GM23338 (cell line): Measurements from ENCODE around the gene MED27. TPM values are rescaled to one million over a fixed set of nuclear protein-coding genes. Genes with fewer than 3 reads are reported as not detected.

Experiments used
- ATAC-seq: fragments of 200-7000 bp; cut with Tn5 transposase; 3 replicates; pipeline ENCODE4 v1.9.1; 2020
- DNase-seq: peaks from one replicate; pipeline ENCODE4 v3.0.0-alpha.2; 2015; ENCODE audit warnings: low spot score
- H2AFZ ChIP-seq: fragments of 200-600 bp; sonication (generic); 2 replicates; pipeline ENCODE4 v1.8.0; 2016; ENCODE audit warnings: antibody characterized with exemption, mild to moderate bottlenecking, moderate library complexity
- H3F3A ChIP-seq: fragments of 200-600 bp; sonication (generic); replicated peaks from 2 replicates; pipeline ENCODE4 v1.8.0; 2017; ENCODE audit warnings: antibody characterized with exemption, mixed run types, low read depth
- H3K27ac ChIP-seq: fragments of 200-600 bp; sonication (generic); 2 replicates; pipeline ENCODE4 v1.6.1; 2016; ENCODE audit warnings: low read depth
- H3K27me3 ChIP-seq: fragments of 200-600 bp; sonication (generic); 2 replicates; pipeline ENCODE4 v1.8.0; 2016; ENCODE audit warnings: mild to moderate bottlenecking, mixed run types, moderate library complexity; ENCODE audit not compliant: insufficient read depth
- H3K36me3 ChIP-seq: fragments of 200-600 bp; sonication (generic); 2 replicates; pipeline ENCODE4 v1.8.0; 2016; ENCODE audit warnings: mild to moderate bottlenecking; ENCODE audit not compliant: insufficient read depth
- H3K4me1 ChIP-seq: fragments of 200-600 bp; sonication (generic); 2 replicates; pipeline ENCODE4 v1.8.0; 2016; ENCODE audit warnings: mild to moderate bottlenecking, moderate library complexity; ENCODE audit not compliant: insufficient read depth
- H3K4me2 ChIP-seq: fragments of 200-600 bp; sonication (generic); 2 replicates; pipeline ENCODE4 v1.7.1; 2017; ENCODE audit warnings: mixed run types
- H3K4me3 ChIP-seq: fragments of 200-600 bp; sonication (generic); 2 replicates; pipeline ENCODE4 v1.6.1; 2016; ENCODE audit warnings: mixed run types
- H3K79me2 ChIP-seq: fragments of 200-600 bp; sonication (generic); replicated peaks from 2 replicates; pipeline ENCODE4 v1.8.0; 2017; ENCODE audit warnings: mild to moderate bottlenecking; ENCODE audit not compliant: insufficient read depth
- H3K9me2 ChIP-seq: fragments of 200-600 bp; sonication (generic); 2 replicates; pipeline ENCODE4 v1.8.0; 2017; ENCODE audit not compliant: insufficient read depth
- H4K20me1 ChIP-seq: fragments of 200-600 bp; sonication (generic); replicated peaks from 2 replicates; pipeline ENCODE4 v1.8.0; 2017; ENCODE audit warnings: mild to moderate bottlenecking; ENCODE audit not compliant: insufficient read depth
- H3K27ac Mint-ChIP-seq: 2 replicates; pipeline ENCODE4 v1.8.0; 2020; ENCODE audit warnings: inconsistent platforms, mild to moderate bottlenecking, moderate library complexity, mixed read lengths
- H3K27me3 Mint-ChIP-seq: 3 replicates; pipeline ENCODE4 v1.8.0; 2022; ENCODE audit warnings: low read depth, mild to moderate bottlenecking, moderate library complexity, mixed read lengths, inconsistent platforms; ENCODE audit not compliant: insufficient read depth, poor library complexity
- H3K36me3 Mint-ChIP-seq: 3 replicates; pipeline ENCODE4 v1.8.0; 2021; ENCODE audit warnings: low read depth, mild to moderate bottlenecking, inconsistent platforms, moderate library complexity, mixed read lengths
- H3K4me1 Mint-ChIP-seq: 3 replicates; pipeline ENCODE4 v1.8.0; 2020; ENCODE audit warnings: mild to moderate bottlenecking, inconsistent platforms, mixed read lengths
- H3K4me3 Mint-ChIP-seq: 3 replicates; pipeline ENCODE4 v1.8.0; 2021; ENCODE audit warnings: moderate library complexity, mild to moderate bottlenecking, inconsistent platforms, mixed read lengths
- H3K9me3 Mint-ChIP-seq: 3 replicates; pipeline ENCODE4 v1.8.0; 2020; ENCODE audit warnings: moderate library complexity, mild to moderate bottlenecking, inconsistent platforms, mixed read lengths
- CREB1 ChIP-seq: fragments of 250-450 bp; sonication (Bioruptor Pico); IDR thresholded peaks from 2 replicates; pipeline ENCODE4 v1.5.0; 2020; ENCODE audit warnings: low read depth, mild to moderate bottlenecking, moderate library complexity
- EZH2phosphoT487 ChIP-seq: fragments of 200-600 bp; sonication (generic); IDR thresholded peaks from one replicate; pipeline ENCODE4 v1.8.1; 2018; ENCODE audit warnings: antibody characterized with exemption; ENCODE audit not compliant: unreplicated experiment
- JUNB ChIP-seq: IDR thresholded peaks from one replicate; pipeline ENCODE4 v1.6.1; 2016; ENCODE audit warnings: antibody characterized with exemption; ENCODE audit not compliant: unreplicated experiment
- STAT1 ChIP-seq: IDR thresholded peaks from one replicate; pipeline ENCODE4 v1.6.1; 2016; ENCODE audit warnings: antibody characterized with exemption; ENCODE audit not compliant: unreplicated experiment
- ZNF331 ChIP-seq: fragments of 250-450 bp; sonication (Bioruptor Pico); IDR thresholded peaks from 2 replicates; pipeline ENCODE4 v1.5.0; 2020; ENCODE audit warnings: low read depth, mild to moderate bottlenecking, moderate library complexity
- polyA plus RNA-seq: library from polyadenylated mRNA; unstranded; fragments of >200 nt; fragmentation: Nextera tagmentation; extraction: Ambion mirVana; gene quantifications from 2 replicates; pipeline ENCODE4 v1.2.1, GENCODE V29; 2016
- total RNA-seq: library from RNA; depleted of rRNA; stranded (reverse); fragments of >200 nt; shearing (Covaris generic); gene quantifications from 2 replicates; pipeline ENCODE4 v1.2.3, GENCODE V29; 2014
- TF ChIP-seq, protein P1 (sequence below): fragments of 250-450 bp; sonication (Bioruptor Pico); IDR thresholded peaks from 2 replicates; pipeline ENCODE4 v1.5.0; 2020; ENCODE audit warnings: mild to moderate bottlenecking, moderate library complexity
- TF ChIP-seq, protein P2 (sequence below), 2 experiments: fragments of 200-600 bp in 1 of 2; sonication (generic) in 1 of 2; conservative IDR thresholded peaks; 2 replicates each; pipeline versions ENCODE4 v1.5.1 to v1.6.1; 2016 to 2017; ENCODE audit warnings: antibody characterized with exemption in 2 of 2, low read depth in 2 of 2, mild to moderate bottlenecking in 2 of 2, moderate library complexity in 1 of 2

Gene MED27
- total and polyA plus RNA-seq, 2 experiments from 2014 or later: 30.6 to 35.0 TPM

DNA sequence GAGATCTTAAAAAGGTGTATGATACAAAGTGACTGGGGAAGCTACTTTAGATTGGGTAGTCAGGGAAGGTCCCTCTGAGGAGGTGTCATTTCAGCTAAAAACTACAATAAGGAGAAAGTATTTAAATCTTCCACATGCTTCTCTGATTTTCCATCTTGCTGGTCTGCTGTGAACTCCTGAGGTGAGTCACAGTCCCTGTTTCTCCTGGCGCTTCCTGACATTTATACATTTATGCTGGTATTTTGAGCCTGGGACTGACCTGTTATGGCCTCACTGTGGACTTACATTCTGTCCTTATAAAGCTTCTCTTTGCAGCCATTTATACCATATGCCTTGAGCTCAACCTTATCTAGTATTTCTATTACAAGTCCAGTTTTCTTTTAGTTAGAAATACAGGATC, 95.1 kb downstream of the MED27 start:
- no peaks in the 10 kb centered on the region for H3K27me3 Mint-ChIP-seq
- ATAC-seq: no peak

More for the DNA sequence above, 95.1 kb downstream of the MED27 start:
- H3K27ac Mint-ChIP-seq: no peak overlapping the region
- H3K4me3 Mint-ChIP-seq: no peak overlapping the region
- TF ChIP-seq EZH2phosphoT487: no peak
- TF ChIP-seq, protein P1, sequence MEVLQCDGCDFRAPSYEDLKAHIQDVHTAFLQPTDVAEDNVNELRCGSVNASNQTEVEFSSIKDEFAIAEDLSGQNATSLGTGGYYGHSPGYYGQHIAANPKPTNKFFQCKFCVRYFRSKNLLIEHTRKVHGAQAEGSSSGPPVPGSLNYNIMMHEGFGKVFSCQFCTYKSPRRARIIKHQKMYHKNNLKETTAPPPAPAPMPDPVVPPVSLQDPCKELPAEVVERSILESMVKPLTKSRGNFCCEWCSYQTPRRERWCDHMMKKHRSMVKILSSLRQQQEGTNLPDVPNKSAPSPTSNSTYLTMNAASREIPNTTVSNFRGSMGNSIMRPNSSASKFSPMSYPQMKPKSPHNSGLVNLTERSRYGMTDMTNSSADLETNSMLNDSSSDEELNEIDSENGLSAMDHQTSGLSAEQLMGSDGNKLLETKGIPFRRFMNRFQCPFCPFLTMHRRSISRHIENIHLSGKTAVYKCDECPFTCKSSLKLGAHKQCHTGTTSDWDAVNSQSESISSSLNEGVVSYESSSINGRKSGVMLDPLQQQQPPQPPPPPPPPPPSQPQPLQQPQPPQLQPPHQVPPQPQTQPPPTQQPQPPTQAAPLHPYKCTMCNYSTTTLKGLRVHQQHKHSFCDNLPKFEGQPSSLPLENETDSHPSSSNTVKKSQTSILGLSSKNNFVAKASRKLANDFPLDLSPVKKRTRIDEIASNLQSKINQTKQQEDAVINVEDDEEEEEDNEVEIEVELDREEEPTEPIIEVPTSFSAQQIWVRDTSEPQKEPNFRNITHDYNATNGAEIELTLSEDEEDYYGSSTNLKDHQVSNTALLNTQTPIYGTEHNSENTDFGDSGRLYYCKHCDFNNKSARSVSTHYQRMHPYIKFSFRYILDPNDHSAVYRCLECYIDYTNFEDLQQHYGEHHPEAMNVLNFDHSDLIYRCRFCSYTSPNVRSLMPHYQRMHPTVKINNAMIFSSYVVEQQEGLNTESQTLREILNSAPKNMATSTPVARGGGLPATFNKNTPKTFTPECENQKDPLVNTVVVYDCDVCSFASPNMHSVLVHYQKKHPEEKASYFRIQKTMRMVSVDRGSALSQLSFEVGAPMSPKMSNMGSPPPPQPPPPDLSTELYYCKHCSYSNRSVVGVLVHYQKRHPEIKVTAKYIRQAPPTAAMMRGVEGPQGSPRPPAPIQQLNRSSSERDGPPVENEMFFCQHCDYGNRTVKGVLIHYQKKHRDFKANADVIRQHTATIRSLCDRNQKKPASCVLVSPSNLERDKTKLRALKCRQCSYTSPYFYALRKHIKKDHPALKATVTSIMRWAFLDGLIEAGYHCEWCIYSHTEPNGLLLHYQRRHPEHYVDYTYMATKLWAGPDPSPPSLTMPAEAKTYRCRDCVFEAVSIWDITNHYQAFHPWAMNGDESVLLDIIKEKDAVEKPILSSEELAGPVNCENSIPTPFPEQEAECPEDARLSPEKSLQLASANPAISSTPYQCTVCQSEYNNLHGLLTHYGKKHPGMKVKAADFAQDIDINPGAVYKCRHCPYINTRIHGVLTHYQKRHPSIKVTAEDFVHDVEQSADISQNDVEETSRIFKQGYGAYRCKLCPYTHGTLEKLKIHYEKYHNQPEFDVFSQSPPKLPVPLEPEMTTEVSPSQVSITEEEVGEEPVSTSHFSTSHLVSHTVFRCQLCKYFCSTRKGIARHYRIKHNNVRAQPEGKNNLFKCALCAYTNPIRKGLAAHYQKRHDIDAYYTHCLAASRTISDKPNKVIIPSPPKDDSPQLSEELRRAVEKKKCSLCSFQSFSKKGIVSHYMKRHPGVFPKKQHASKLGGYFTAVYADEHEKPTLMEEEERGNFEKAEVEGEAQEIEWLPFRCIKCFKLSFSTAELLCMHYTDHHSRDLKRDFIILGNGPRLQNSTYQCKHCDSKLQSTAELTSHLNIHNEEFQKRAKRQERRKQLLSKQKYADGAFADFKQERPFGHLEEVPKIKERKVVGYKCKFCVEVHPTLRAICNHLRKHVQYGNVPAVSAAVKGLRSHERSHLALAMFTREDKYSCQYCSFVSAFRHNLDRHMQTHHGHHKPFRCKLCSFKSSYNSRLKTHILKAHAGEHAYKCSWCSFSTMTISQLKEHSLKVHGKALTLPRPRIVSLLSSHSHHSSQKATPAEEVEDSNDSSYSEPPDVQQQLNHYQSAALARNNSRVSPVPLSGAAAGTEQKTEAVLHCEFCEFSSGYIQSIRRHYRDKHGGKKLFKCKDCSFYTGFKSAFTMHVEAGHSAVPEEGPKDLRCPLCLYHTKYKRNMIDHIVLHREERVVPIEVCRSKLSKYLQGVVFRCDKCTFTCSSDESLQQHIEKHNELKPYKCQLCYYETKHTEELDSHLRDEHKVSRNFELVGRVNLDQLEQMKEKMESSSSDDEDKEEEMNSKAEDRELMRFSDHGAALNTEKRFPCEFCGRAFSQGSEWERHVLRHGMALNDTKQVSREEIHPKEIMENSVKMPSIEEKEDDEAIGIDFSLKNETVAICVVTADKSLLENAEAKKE (CRISPR knock-in tag): no peak
- no peak for TF ChIP-seq STAT1
- TF ChIP-seq JUNB: no peak
- TF ChIP-seq, protein P2, sequence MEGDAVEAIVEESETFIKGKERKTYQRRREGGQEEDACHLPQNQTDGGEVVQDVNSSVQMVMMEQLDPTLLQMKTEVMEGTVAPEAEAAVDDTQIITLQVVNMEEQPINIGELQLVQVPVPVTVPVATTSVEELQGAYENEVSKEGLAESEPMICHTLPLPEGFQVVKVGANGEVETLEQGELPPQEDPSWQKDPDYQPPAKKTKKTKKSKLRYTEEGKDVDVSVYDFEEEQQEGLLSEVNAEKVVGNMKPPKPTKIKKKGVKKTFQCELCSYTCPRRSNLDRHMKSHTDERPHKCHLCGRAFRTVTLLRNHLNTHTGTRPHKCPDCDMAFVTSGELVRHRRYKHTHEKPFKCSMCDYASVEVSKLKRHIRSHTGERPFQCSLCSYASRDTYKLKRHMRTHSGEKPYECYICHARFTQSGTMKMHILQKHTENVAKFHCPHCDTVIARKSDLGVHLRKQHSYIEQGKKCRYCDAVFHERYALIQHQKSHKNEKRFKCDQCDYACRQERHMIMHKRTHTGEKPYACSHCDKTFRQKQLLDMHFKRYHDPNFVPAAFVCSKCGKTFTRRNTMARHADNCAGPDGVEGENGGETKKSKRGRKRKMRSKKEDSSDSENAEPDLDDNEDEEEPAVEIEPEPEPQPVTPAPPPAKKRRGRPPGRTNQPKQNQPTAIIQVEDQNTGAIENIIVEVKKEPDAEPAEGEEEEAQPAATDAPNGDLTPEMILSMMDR (conservative IDR thresholded peaks at IDR 0.05; ENCODE audit: low read depth in 2 of 2): no peak
- no peak for TF ChIP-seq ZNF331
- no peak for TF ChIP-seq CREB1 (CRISPR knock-in tag)
- H3K4me1 ChIP-seq: peaks cover 29% of the 10 kb centered on the region
- no peaks in the 10 kb centered on the region for H3K9me2 ChIP-seq
- no peaks in the 10 kb centered on the region for H3K9me3 Mint-ChIP-seq
- no peaks in the 10 kb centered on the region for H3K36me3 ChIP-seq
- peaks cover 26% of the 10 kb centered on the region for H3K4me1 Mint-ChIP-seq
- H4K20me1 ChIP-seq: peaks cover 9% of the 10 kb centered on the region
- no peak overlapping the region for H2AFZ ChIP-seq
- DNase-seq: no peak
- H3K36me3 Mint-ChIP-seq: no peaks in the 10 kb centered on the region
- no peak overlapping the region for H3K27ac ChIP-seq
- H3K79me2 ChIP-seq: no peaks in the 10 kb centered on the region
- H3K4me3 ChIP-seq: no peak overlapping the region
- no peaks in the 10 kb centered on the region for H3F3A ChIP-seq
- no peaks in the 10 kb centered on the region for H3K27me3 ChIP-seq
- no peak overlapping the region for H3K4me2 ChIP-seq
